HepG2 (cell line): ENCODE results near the gene C20orf204. TPM values are rescaled to one million over a fixed set of nuclear protein-coding genes. Genes with fewer than 3 reads are reported as not detected.
A peak's percentile ranks its signal among the peaks of the same experiment; 100 is the strongest.

Experiments
- AKNA ChIP-seq: sonication (generic); formaldehyde crosslinking; IDR thresholded peaks from 2 replicates; pipeline ENCODE4 v1.4.0; 2020; ENCODE audit warnings: missing genetic modification reagents, borderline replicate concordance
- ATAD3A ChIP-seq: sonication (generic); formaldehyde crosslinking; IDR thresholded peaks from 2 replicates; pipeline ENCODE4 v1.4.0; 2020; ENCODE audit warnings: missing genetic modification reagents
- HNRNPL ChIP-seq: fragments of 200-400 bp; formaldehyde crosslinking; IDR thresholded peaks from 2 replicates; pipeline ENCODE4 v1.6.1; 2017; ENCODE audit warnings: mild to moderate bottlenecking, low read depth, low read length
- JUND ChIP-seq: sonication (generic); formaldehyde crosslinking; IDR thresholded peaks from 2 replicates; pipeline ENCODE4 v1.8.0; 2022; ENCODE audit warnings: mild to moderate bottlenecking, missing genetic modification reagents
- KLF13 ChIP-seq: sonication (generic); formaldehyde crosslinking; IDR thresholded peaks from 2 replicates; pipeline ENCODE4 v1.4.0; 2020; ENCODE audit warnings: mild to moderate bottlenecking, missing genetic modification reagents
- MAFF ChIP-seq: IDR thresholded peaks from 2 replicates; pipeline ENCODE4 v1.6.1; 2011; ENCODE audit warnings: low read depth, low read length, improper control_type of control experiment
- PRDM4 ChIP-seq: sonication (generic); formaldehyde crosslinking; IDR thresholded peaks from 2 replicates; pipeline ENCODE4 v1.9.0; 2021; ENCODE audit warnings: missing genetic modification reagents, borderline replicate concordance
- ZNF318 ChIP-seq: sonication (generic); formaldehyde crosslinking; IDR thresholded peaks from 2 replicates; pipeline ENCODE4 v1.4.0; 2020; ENCODE audit warnings: mild to moderate bottlenecking, missing genetic modification reagents
- polyA plus RNA-seq, 8 experiments: library from polyadenylated mRNA; depleted of rRNA in 3 of 8; stranded (reverse) in 7 of 8; unstranded in 1 of 8; fragments of >200 nt; fragmentation: Illumina TruSeq in 4 of 8; extraction: Trizol in 4 of 8; gene quantifications; 2 replicates each; pipeline versions ENCODE4 v1.2.1 to v1.2.3, GENCODE V29; 2011 to 2016; ENCODE audit warnings: low read depth in 4 of 8, missing spikeins in 1 of 8, mixed read lengths in 1 of 8; ENCODE audit not compliant: insufficient read depth in 1 of 8
- total RNA-seq, 5 experiments: library from RNA; depleted of rRNA; stranded (reverse); fragments of >200 nt; fragmentation: Illumina TruSeq; extraction: Trizol; gene quantifications; 2 replicates each; pipeline ENCODE4 v1.2.3, GENCODE V29; 2016; ENCODE audit warnings: low read depth in 1 of 5
- TF ChIP-seq, protein P1 (sequence below): IDR thresholded peaks from 2 replicates; pipeline ENCODE4 v1.6.1; 2016; ENCODE audit warnings: low read depth, borderline replicate concordance
- TF ChIP-seq, protein P2 (sequence below): IDR thresholded peaks from 2 replicates; pipeline ENCODE4 v1.6.1; 2016; ENCODE audit warnings: mild to moderate bottlenecking, missing biosample characterization, missing genetic modification reagents

Gene C20orf204
- total and polyA plus RNA-seq, 2 of the 13 experiments (the other 11 are each of a cell fraction or from before 2014, with no cell fraction given), result 22.1 to 80.0 TPM

- TF ChIP-seq, protein P1, sequence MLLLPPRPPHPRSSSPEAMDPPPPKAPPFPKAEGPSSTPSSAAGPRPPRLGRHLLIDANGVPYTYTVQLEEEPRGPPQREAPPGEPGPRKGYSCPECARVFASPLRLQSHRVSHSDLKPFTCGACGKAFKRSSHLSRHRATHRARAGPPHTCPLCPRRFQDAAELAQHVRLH (CRISPR knock-in tag), result peak; percentile 91; the same call in 1 of the 2 replicates
- no peak for TF ChIP-seq MAFF
- TF ChIP-seq PRDM4 (CRISPR knock-in tag), result no peak
- TF ChIP-seq HNRNPL, result peak; percentile 67; the same call in 1 of the 2 replicates
- no peak; the same call in 1 of the 2 replicates for TF ChIP-seq JUND
- TF ChIP-seq, protein P2, sequence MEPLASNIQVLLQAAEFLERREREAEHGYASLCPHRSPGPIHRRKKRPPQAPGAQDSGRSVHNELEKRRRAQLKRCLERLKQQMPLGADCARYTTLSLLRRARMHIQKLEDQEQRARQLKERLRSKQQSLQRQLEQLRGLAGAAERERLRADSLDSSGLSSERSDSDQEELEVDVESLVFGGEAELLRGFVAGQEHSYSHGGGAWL (CRISPR knock-in tag), result peak; percentile 92; the same call in 1 of the 2 replicates
- TF ChIP-seq KLF13 (CRISPR knock-in tag), result peak; percentile 37; the same call in 1 of the 2 replicates
- peak; percentile 34; the same call in 1 of the 2 replicates for TF ChIP-seq AKNA
- TF ChIP-seq ZNF318 (CRISPR knock-in tag), result peak; percentile 55; the same call in 1 of the 2 replicates
- peak; percentile 88; the same call in 1 of the 2 replicates for TF ChIP-seq ATAD3A
Observed at GRCh38 chr20:64062596-64063388, 26.8 kb downstream of the C20orf204 start, which contains the start of gene TCEA2 (continued).
